Colonic mucosa (tissue), 4 donors: ENCODE data around the gene IFRD2. TPM values are rescaled to one million over a fixed set of nuclear protein-coding genes. Genes with fewer than 3 reads are reported as not detected.
A peak's percentile ranks its signal among the peaks of the same experiment; 100 is the strongest.

Experiments
- DNase-seq: peaks from one replicate; pipeline ENCODE4 v3.0.0-alpha.2; 2020
- H3K27ac ChIP-seq: fragments of 200-600 bp; one replicate; pipeline ENCODE4 v1.8.0; 2021
- H3K27me3 ChIP-seq: fragments of 200-600 bp; one replicate; pipeline ENCODE4 v1.8.0; 2021
- H3K36me3 ChIP-seq: fragments of 200-600 bp; one replicate; pipeline ENCODE4 v1.8.0; 2021
- H3K4me1 ChIP-seq: fragments of 200-600 bp; one replicate; pipeline ENCODE4 v1.8.0; 2021; ENCODE audit warnings: mild to moderate bottlenecking
- H3K4me3 ChIP-seq: fragments of 200-600 bp; one replicate; pipeline ENCODE4 v1.8.0; 2021
- H3K9ac ChIP-seq, 2 donors: one replicate each; pipeline ENCODE4 v1.7.0; 2013; ENCODE audit warnings: control low read depth in 2 of 2, low read depth in 2 of 2, low read length in 2 of 2
- H3K9me3 ChIP-seq: fragments of 200-600 bp; one replicate; pipeline ENCODE4 v1.8.0; 2021
- intact Hi-C: fragments of 100-400 bp; cut with DNase I; formaldehyde crosslinking; loops from one replicate; pipeline ENCODE4 v1.14.1; 2022
- total RNA-seq, 2 donors: library from RNA; stranded (reverse); fragmentation: NEBNext Ultra II Directional in 1 of 2; extraction: Animal tissue kit (Norgen Biotek cat#: 25700) in 1 of 2; gene quantifications; one replicate each; pipeline ENCODE4 v1.2.1, GENCODE V29; 2021
- TF ChIP-seq, protein P1 (sequence below): fragments of 200-600 bp; IDR thresholded peaks from one replicate; pipeline ENCODE4 v1.8.0; 2022; ENCODE audit warnings: antibody characterized with exemption, mild to moderate bottlenecking
- donor health status: healthy.
- donor health status: DM: no; HTN: no; CAD: no.
- donor health status: DM: no; HTN: no; CAD: no.

The IFRD2 gene
- total RNA-seq, 2 donors from 2014 or later = 52.8 to 129 TPM

- Histone ChIP-seq H3K27me3 (no peaks in the 10 kb centered on the region), H3K4me1 (peaks cover 11% of the 10 kb centered on the region), H3K36me3 (no peaks in the 10 kb centered on the region), H3K27ac (peak overlapping the region; percentile 85), H3K9me3 (no peaks in the 10 kb centered on the region), H3K9ac (peak overlapping the region; percentile 86 to 91), H3K4me3 (peak overlapping the region; percentile 40)
- TF ChIP-seq, protein P1, sequence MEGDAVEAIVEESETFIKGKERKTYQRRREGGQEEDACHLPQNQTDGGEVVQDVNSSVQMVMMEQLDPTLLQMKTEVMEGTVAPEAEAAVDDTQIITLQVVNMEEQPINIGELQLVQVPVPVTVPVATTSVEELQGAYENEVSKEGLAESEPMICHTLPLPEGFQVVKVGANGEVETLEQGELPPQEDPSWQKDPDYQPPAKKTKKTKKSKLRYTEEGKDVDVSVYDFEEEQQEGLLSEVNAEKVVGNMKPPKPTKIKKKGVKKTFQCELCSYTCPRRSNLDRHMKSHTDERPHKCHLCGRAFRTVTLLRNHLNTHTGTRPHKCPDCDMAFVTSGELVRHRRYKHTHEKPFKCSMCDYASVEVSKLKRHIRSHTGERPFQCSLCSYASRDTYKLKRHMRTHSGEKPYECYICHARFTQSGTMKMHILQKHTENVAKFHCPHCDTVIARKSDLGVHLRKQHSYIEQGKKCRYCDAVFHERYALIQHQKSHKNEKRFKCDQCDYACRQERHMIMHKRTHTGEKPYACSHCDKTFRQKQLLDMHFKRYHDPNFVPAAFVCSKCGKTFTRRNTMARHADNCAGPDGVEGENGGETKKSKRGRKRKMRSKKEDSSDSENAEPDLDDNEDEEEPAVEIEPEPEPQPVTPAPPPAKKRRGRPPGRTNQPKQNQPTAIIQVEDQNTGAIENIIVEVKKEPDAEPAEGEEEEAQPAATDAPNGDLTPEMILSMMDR = no peak
- intact Hi-C loops = no loop called here
- DNase-seq = peak; percentile 81
Observed at GRCh38 chr3:50267280-50267913, 24.8 kb downstream of the IFRD2 start.

DNA sequence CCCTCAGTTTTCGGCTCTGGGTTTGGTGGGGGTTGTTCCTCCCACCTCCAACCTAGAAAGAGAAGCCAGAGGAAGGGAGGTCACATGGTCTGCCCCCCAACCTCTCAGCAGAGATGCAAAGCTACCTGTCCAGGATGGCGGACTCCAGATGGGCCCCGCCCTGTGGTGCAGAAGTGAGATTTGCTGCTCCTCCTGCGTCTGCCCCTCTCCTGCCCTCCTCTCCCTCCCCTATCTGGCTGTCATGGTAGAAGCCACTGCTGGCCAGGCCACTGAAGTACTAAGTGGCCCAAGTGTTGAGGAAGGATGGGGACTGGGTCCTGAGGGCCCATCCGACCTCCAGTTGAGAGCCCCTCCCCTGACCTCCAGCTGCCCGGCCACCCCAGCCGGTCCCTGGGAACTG lies 25.4 kb downstream of the IFRD2 start:
- H3K27me3 ChIP-seq = no peaks in the 10 kb centered on the region
- no peaks in the 10 kb centered on the region for H3K36me3 ChIP-seq
- no peaks in the 10 kb centered on the region for H3K9me3 ChIP-seq
- intact Hi-C loops = no loop called here
- H3K9ac ChIP-seq = peak overlapping the region; percentile 86 to 91
- DNase-seq = no peak
- H3K27ac ChIP-seq = peak overlapping the region; percentile 85
- peak overlapping the region; percentile 40 for H3K4me3 ChIP-seq
- TF ChIP-seq, protein P1 = no peak
- H3K4me1 ChIP-seq = peaks cover 11% of the 10 kb centered on the region

DNA sequence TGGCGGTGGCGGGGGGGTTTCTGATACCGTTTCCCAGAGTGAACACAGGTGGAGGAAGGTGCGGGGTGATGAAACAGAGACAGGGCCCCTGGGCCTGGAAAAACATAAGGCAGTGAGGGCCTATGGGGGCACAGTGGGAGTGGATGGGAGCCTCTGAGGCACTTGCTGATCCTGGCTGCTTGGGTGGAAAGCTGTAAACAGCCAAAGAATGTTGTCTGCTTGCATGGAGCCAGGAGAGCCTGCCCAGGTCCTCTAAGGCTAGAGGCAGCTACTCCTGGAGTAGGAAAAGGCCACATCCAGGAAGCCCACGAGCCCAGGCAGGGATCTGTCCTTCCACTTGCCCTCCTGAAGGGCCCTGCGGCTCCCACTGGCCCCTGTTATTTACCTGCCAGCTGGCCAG lies 26.2 kb downstream of the IFRD2 start:
- H3K9me3 ChIP-seq = no peaks in the 10 kb centered on the region
- intact Hi-C loops = no loop called here
- H3K36me3 ChIP-seq = no peaks in the 10 kb centered on the region
- peaks cover 11% of the 10 kb centered on the region for H3K4me1 ChIP-seq
- H3K9ac ChIP-seq = peak overlapping the region; percentile 37 to 91
- no peak for DNase-seq
- H3K4me3 ChIP-seq = no peak overlapping the region
- no peaks in the 10 kb centered on the region for H3K27me3 ChIP-seq
- TF ChIP-seq, protein P1 = no peak
- H3K27ac ChIP-seq = peak overlapping the region; percentile 85

DNA sequence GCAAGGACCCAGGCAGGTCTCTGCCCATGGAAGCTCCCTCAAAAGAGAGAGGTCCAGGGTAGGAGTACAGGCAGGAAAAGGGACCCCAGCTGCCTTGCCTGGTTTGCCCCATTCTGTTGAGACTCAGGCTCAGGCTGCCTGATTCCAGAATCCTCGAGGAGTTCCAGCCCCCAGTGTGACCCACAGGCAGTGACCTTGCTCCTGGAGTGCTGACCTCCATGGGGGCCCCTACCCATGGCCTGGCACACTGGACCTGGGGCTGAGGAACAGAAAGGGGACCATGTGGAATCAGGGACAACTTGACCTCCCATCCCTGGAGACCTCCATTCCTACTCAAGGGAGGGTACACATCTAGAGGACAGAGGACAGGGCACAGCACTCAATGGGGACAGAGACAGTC lies 26.7 kb downstream of the IFRD2 start:
- Histone ChIP-seq H3K27ac (peak overlapping the region; percentile 85), H3K9me3 (no peaks in the 10 kb centered on the region), H3K36me3 (no peaks in the 10 kb centered on the region), H3K4me3 (no peak overlapping the region), H3K9ac (peak overlapping the region; percentile 16 to 32), H3K27me3 (no peaks in the 10 kb centered on the region), H3K4me1 (peaks cover 11% of the 10 kb centered on the region)
- intact Hi-C loops = no loop called here
- no peak for DNase-seq
- TF ChIP-seq, protein P1 = no peak

DNA sequence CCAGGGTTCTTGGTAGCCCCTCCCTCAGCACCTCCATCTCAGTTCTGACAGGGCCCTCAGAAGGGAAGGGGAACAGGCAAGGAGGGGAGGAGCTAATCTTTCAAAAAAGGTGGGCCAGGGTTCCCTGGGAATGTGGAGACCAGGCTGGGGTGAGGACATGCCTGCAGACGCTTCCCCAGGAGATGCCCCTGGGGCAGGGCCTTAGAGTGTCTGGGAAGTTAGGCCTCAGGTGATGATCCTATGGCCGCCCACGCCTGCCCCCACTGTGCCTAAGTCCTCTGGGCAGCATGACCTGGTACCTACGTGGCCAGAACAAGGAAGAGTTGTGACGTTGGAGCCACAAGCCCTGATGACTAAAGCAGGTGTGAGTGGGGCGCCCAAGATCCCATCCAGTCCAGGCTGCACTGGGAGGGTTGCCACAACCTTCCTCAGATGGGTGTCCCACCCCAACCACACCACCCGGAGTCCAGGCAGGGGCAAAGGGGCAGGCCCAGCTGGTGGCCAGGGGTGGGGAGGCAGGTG lies 27.2 kb downstream of the IFRD2 start:
- H3K27me3 ChIP-seq = no peaks in the 10 kb centered on the region
- no peak for DNase-seq
- intact Hi-C loops = no loop called here
- TF ChIP-seq, protein P1 = no peak
- H3K36me3 ChIP-seq = no peaks in the 10 kb centered on the region
- H3K9me3 ChIP-seq = no peaks in the 10 kb centered on the region
- peak overlapping the region; percentile 85 for H3K27ac ChIP-seq
- H3K4me3 ChIP-seq = no peak overlapping the region
- H3K4me1 ChIP-seq = peaks cover 11% of the 10 kb centered on the region
- H3K9ac ChIP-seq = peak overlapping the region; percentile 16 to 32
